Measurements from ENCODE around the gene NUPR1. TPM values are rescaled to one million over a fixed set of nuclear protein-coding genes. Genes with fewer than 3 reads are reported as not detected.

Gene NUPR1, protein sequence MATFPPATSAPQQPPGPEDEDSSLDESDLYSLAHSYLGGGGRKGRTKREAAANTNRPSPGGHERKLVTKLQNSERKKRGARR
- 0.61 and 1.1 TPM in 2 replicates for polyA plus RNA-seq (2012; rRNA removed)
- 0.72 and 1.0 TPM in 2 replicates for polyA plus RNA-seq (2012; cell fraction: cytosol; rRNA removed)
- polyA plus RNA-seq (2012; cell fraction: nucleus; rRNA removed) = 0.70 and 0.73 TPM in 2 replicates

DNA sequence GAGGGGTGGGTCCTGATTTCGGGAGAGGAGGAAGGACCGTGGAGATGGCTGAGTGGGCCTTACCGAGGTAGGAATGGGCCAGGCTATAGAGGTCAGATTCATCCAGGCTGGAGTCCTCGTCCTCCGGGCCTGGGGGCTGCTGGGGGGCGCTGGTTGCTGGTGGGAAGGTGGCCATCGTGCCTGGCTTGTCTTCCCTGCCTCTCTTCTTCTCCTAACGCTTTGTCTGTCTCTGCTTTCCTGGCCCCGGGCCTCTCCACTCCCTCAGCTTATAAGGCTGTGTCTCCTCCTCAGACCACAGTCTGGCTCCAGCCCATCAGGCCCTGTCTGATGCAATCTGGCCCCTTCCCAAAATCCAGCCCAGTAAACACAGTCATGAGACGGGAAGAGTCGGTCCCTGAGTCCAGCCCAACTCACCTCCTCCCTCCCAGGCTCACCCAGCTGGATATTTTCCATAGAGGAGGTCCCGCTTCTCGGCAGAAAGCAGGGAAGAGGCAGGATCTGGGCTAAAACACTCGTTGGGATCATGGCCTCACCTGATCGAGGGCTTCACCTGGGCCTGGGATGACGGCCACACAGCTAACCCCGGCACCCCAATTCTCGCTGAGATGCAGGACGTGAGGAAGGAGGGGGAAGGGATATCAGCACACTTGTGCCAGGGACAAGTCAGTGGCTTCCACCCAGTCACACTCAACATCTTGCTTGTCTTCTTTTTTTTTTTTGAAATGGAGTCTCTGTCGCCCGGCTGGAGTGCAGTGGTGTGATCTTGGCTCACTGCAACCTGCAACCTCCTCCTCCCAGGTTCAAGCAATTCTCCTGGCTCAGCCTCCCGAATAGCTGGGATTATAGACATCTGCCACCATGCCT lies at the start of gene NUPR1:
NUPR1 (minus strand) TSS at position 242 of the 864 bp plus-strand sequence; CDS start at position 175, 67 bp downstream.
- Histone ChIP-seq H3K4me2 (no peak within 1 kb of the TSS), H3K9ac (no peak within 1 kb of the TSS), H2AFZ (ENCODE audit: low read depth) (peak within 1 kb of the TSS; percentile 42; the same call in 1 of the 2 replicates), H3F3A (replicated peaks; ENCODE audit: insufficient read depth) (no peaks in the 10 kb centered on the region), H3K9me3 (no peaks in the 10 kb centered on the region), H3K36me3 (replicated peaks in 1 of 2; ENCODE audit: control insufficient read depth in 1 of 2, insufficient read depth in 2 of 2, low read length in 1 of 2) (no peaks in the 10 kb centered on the region), H4K20me1 (ENCODE audit: insufficient read depth) (no peaks in the 10 kb centered on the region), H3K4me3 (ENCODE audit: low read depth in 2 of 2, low read length in 1 of 2) (no peak within 1 kb of the TSS), H3K27ac (ENCODE audit: low read depth in 2 of 2, low read length in 1 of 2) (no peak within 1 kb of the TSS; a peak in 1 of 4 replicates), H3K27me3 (ENCODE audit: insufficient read depth) (no peaks in the 10 kb centered on the region), H3K79me2 (ENCODE audit: insufficient read depth) (no peaks in the 10 kb centered on the region), H3K4me1 (ENCODE audit: control insufficient read depth in 1 of 2, insufficient read depth in 2 of 2, low read depth in 1 of 2, low read length in 1 of 2) (peaks cover 0 to 5% of the 10 kb centered on the region in 2 experiments; a peak in 1 of 4 replicates), H3K9me2 (no peaks in the 10 kb centered on the region)
- WGBS (ENCODE audit: low lambda C conversion rate) = 69% methylated on average over 16 of the region's 22 CpGs
- CTCF ChIA-PET = no interaction called here
- POLR2A ChIA-PET = no interaction called here
- no peak for DNase-seq
- TF ChIP-seq, protein P1, sequence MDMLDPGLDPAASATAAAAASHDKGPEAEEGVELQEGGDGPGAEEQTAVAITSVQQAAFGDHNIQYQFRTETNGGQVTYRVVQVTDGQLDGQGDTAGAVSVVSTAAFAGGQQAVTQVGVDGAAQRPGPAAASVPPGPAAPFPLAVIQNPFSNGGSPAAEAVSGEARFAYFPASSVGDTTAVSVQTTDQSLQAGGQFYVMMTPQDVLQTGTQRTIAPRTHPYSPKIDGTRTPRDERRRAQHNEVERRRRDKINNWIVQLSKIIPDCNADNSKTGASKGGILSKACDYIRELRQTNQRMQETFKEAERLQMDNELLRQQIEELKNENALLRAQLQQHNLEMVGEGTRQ (IDR thresholded peaks at IDR 0.05; ENCODE audit: borderline replicate concordance, low read depth, low read length) = no peak
- no peak for TF ChIP-seq EZH2phosphoT487 (IDR thresholded peaks at IDR 0.05; ENCODE audit: borderline replicate concordance, low read depth)
- TF ChIP-seq RCOR1 (IDR thresholded peaks at IDR 0.05; ENCODE audit: low read length) = no peak
- no peak for TF ChIP-seq NRF1 (IDR thresholded peaks at IDR 0.05; ENCODE audit: low read depth, low read length)
- TF ChIP-seq RAD21 (IDR thresholded peaks at IDR 0.05; ENCODE audit: low read length) = no peak
- no peak for TF ChIP-seq RFX5 (IDR thresholded peaks at IDR 0.05; ENCODE audit: low read length)
- no peak for TF ChIP-seq CHD2 (IDR thresholded peaks at IDR 0.05; ENCODE audit: low read length, partially characterized antibody)
- TF ChIP-seq, protein P2, sequence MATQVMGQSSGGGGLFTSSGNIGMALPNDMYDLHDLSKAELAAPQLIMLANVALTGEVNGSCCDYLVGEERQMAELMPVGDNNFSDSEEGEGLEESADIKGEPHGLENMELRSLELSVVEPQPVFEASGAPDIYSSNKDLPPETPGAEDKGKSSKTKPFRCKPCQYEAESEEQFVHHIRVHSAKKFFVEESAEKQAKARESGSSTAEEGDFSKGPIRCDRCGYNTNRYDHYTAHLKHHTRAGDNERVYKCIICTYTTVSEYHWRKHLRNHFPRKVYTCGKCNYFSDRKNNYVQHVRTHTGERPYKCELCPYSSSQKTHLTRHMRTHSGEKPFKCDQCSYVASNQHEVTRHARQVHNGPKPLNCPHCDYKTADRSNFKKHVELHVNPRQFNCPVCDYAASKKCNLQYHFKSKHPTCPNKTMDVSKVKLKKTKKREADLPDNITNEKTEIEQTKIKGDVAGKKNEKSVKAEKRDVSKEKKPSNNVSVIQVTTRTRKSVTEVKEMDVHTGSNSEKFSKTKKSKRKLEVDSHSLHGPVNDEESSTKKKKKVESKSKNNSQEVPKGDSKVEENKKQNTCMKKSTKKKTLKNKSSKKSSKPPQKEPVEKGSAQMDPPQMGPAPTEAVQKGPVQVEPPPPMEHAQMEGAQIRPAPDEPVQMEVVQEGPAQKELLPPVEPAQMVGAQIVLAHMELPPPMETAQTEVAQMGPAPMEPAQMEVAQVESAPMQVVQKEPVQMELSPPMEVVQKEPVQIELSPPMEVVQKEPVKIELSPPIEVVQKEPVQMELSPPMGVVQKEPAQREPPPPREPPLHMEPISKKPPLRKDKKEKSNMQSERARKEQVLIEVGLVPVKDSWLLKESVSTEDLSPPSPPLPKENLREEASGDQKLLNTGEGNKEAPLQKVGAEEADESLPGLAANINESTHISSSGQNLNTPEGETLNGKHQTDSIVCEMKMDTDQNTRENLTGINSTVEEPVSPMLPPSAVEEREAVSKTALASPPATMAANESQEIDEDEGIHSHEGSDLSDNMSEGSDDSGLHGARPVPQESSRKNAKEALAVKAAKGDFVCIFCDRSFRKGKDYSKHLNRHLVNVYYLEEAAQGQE (IDR thresholded peaks at IDR 0.05; ENCODE audit: low read depth, low read length) = no peak
- TF ChIP-seq POLR2AphosphoS5 (IDR thresholded peaks at IDR 0.05; ENCODE audit: low read depth, low read length) = no peak
- no peak for TF ChIP-seq GATA2 (CRISPR knock-in tag; IDR thresholded peaks at IDR 0.05)
- no peak for TF ChIP-seq TEAD4 (IDR thresholded peaks at IDR 0.05; ENCODE audit: borderline replicate concordance, insufficient read depth)
- TF ChIP-seq, protein P3, sequence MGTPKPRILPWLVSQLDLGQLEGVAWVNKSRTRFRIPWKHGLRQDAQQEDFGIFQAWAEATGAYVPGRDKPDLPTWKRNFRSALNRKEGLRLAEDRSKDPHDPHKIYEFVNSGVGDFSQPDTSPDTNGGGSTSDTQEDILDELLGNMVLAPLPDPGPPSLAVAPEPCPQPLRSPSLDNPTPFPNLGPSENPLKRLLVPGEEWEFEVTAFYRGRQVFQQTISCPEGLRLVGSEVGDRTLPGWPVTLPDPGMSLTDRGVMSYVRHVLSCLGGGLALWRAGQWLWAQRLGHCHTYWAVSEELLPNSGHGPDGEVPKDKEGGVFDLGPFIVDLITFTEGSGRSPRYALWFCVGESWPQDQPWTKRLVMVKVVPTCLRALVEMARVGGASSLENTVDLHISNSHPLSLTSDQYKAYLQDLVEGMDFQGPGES (IDR thresholded peaks at IDR 0.05; ENCODE audit: low read depth, low read length) = no peak
- TF ChIP-seq MXI1 (IDR thresholded peaks at IDR 0.05; ENCODE audit: low read depth, low read length) = no peak
- TF ChIP-seq SIN3A (IDR thresholded peaks at IDR 0.05; ENCODE audit: borderline replicate concordance, low read depth, low read length) = no peak
- TF ChIP-seq JUND (IDR thresholded peaks at IDR 0.05) = no peak

All from SK-N-SH (cell line).